Activated T-cell treated with anti-CD3 and anti-CD28 coated beads for 48 hours (primary cell): ENCODE measurements around the gene CD300A.

Experiments
- DNase-seq: peaks from one replicate; pipeline ENCODE4 v3.0.0-alpha.2; 2020; ENCODE audit warnings: low read depth

Gene CD300A

DNA sequence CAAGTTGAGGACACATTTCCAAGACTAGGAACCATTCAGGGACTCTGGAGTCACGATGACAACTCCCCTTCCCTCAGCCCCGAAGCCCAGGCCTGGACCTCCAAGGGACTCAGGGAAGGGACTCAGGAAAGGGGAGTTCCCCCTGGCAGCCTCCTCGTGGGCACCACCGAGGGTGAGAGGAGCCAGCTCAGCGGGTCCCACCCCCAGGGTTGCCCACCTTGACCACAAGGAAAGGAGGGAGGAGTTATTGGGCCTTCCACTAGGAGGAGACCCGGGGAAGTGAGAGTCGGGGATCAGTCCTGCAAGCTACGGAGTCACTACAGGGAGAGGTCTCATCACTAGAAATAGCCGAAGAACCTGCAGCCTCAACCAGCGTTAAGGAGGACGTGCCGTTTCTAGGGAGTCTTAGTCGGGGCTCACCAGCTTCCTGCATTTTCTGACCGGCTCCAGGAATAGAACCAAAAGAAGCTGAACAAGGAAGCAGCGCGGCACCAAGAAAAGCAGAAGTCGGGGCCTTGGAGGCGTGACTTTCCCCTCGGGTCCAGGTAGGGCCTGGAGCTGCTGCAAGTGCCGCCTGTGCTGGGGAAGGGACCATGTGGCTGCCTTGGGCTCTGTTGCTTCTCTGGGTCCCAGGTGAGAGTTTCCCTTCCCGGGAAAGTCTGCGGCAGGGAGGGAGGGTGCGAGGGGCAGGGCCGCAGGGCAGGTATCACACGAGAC, at the start of gene CD300A:
Gene CD300A, plus strand, starts transcription at position 524 of the 717 bp plus-strand sequence. Its CDS starts 70 bp downstream, at position 594.
- no peak for DNase-seq

DNA sequence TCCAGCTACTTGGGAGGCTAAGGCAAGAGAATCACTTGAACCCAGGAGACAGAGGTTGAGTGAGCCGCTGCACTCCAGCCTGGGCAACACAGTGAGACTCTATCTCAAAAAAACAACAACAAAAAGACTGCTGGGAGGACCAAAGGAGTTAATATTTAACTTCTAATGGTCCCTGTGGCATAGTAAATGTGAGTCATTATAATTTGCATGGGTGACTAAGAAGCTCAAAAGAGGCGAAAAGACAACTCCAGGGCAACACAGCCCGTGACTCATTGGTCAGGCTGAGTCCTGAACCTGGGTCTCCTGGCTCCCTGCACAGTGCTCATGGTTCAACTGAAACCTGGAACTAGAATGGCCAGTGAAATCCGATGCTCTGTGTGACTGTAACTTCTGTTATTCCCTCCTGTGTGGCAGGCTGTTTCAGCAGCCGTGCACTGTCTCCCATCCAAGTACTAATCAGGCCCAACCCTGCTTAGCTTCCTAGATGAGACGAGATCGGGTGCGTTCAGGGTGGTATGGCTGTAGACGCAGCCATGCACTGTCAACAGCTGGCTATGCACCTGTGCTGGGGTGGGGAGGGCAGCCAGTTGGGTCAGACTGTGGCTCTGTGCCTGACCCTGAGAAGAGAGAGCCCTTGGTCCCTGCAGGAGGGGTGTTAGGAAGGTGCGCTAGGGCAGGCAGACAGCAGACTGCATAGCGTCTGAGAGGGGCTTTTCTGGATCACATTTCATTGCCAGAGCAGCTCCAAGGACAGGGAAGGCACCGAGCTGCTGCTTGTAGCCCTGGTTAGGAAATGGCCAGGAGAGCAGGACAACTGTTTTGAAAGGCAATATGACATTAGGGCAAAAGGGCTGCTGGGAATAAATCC, 49.0 kb upstream of the CD300A start:
- DNase-seq, result no peak

DNA sequence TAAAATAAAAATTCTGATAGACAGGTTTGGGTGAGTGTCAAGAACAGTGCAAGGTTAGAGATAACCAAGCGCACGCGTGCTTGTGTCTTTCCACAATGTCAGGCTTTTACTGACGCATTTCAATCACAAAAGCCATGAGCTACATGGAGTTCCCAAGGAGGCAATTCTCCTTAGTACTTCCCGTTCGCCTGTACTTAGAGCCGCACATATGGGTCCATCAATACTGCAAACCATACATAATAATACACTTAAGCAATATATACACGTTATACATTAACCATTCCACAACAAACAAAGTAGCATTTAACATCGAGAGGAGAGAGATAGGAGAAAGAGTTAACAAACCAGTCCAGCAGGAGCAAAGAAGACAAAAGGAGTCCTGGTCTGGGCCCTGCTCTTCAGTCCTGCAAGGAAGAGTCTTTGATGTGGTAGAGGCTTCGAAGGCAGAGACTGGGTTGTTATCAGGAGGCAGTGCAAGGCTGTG, 46.5 kb upstream of the CD300A start:
- no peak for DNase-seq

DNA sequence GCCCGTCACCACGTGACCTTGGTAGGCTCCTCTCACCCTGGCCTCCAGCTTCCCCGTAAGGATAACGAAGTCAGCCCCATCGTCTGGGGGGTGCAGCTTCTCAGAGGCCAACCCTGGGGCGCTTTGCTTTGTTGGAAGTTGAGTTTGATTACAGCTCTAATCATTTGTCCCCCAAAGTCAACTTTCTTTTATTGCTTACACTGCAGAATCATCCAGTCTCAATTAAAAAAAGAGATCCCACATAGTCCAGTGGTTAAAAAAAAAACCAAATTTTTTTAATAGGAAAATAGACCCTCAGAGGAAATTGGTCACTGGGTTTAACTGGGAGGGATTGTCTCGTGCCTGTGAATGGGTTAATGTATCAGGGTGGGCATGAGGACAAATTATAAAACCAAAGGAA, 42.3 kb upstream of the CD300A start:
- no peak for DNase-seq

DNA sequence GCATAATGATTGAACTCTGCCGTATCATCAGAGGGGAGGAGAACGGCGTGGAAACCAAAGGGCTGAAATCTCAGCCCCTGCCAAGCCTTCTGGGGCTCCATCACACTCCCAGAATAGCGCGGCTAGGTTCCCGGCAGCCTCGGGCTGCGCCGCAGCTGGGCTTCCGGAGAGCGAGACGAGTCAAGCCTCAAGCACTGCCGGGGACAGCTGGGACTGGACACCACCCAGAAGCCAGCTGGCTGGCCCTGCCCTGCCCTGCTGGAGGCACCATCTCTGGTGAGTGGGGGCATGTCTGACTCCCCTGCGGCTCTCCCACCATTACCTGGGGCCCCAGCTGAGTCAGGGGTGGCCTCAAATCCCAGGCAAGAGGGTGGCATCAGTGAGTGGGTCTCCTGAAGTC, 41.8 kb upstream of the CD300A start:
- DNase-seq, result no peak

DNA sequence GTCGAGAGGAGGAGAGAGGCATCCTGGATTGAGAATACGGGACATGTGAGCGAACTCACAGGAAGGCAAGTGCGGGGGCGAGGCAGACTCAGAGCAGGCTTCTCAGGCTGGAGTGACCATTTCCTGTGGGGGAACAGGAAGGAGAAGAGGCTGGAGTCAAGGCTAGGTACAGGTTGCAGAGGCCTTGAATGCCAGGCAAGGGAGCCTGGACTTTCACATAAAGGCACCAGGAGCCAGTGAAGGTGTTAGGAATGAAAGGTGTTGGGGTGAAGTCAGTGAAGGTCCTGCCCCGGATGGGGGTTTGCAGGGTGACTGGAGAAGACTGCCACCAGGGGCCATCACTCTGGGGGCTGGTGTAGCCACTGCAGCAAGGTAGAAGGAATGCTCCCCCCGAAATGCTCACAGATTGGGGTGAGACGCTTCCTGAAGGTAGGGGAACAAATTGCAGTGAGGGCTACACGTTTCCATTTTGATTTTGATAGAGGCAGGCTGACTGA, 39.8 kb upstream of the CD300A start:
- DNase-seq, result no peak

DNA sequence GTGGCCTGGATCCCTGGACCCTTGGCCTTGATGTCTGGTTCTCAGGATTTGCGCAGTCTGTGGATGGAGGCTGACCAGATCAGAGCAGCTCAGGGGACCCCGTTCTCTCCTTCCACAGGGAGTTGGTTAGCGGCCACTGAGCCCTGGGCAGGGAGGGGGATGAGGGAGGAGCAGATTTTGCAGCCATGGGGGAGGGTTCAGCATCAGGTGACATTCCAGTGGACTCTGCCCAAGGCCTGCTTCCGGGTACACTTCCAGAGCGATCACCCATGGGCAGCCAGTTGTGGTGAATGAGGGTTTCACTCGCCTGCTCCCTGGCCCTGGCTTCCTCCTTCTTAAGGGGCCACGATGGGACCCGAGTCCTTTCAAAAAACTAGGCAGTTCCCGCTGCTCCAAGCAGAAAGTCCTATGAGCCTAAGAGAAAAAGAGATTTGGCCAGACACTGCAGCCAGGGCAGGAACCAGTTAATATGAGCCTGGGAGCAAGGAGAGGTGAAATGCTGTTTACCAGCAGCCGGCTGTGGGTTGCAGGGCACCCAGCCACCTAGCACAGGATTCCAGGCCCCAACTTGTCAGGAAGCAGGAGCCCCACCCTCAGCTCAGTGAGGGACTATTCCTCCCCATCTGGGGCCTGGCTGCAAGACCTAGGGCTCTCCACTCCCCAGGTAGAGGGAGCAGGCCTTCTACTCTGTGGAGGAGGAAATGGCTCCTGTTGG, 39.2 kb upstream of the CD300A start:
- no peak for DNase-seq

DNA sequence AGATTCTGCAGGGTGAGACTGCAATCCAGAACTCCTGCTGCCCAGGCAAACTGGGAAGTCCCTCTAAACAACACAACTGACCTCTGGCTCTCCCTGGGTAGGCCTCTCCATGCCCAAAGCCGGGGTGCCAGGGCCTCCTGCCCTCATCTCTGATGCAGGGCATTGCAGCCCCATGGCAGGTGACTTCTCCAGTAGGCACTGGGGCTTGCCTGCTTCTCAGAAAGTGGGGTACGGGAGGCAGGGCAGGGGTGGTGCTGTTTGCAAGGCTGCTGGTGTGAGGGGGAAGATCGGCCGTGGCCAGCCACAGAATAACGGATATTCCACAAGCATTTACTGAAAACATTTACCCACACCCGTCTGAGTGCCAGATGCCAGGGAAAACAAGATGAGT, 38.7 kb upstream of the CD300A start:
- no peak for DNase-seq

DNA sequence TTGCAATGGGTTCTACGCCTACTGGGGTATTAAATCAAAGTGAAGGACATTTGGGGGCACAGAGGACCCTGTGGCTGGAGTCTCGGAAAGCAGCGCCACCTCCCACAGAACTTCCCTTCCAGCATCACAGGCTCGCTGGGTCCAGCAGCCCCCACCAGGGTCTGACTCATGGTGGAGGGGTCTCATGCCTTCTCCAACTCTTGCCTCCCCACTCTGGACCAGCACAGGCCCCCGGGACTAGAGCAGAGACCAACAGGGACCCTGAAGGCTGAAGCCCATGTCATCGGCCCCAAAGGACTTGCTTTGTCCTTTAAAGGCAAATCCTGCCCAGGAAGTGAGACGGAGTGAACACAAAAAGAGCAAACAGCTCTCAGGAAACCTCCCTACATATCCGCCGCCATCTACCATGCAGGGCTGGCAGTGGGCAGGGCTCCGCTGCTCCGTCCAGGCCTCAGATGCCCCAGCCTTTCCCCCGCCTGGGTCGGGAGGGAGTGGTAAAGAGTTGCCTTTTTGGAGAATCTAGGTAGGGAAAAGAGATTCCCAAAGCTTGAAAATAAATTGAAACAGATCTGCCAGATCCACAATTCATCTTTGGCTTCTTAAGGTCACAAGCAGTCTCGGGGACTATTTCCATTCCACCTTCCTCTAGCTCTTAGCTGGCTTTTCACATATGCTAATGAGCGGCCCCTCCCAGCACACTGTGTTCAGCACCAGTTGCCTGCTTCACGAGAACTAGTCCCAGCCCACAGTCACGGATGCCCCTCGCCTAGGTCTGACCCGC, 36.6 kb upstream of the CD300A start:
- no peak for DNase-seq

DNA sequence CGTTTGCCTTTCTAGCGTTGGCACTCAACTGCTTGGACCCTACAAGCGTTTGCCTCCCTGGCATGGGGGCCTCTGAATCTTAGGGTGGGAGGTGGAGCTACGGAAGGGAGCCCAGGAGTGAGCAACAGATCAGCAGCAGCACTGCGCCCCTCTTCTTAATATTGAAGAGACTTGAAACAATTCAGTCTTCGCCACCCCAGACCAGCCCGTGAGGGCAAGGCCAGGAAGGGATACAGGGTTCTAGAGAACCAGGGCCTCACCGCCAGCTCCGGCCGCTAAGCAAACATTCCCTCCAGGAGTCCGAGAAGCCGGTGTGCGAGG, 36.1 kb upstream of the CD300A start:
- DNase-seq, result no peak

DNA sequence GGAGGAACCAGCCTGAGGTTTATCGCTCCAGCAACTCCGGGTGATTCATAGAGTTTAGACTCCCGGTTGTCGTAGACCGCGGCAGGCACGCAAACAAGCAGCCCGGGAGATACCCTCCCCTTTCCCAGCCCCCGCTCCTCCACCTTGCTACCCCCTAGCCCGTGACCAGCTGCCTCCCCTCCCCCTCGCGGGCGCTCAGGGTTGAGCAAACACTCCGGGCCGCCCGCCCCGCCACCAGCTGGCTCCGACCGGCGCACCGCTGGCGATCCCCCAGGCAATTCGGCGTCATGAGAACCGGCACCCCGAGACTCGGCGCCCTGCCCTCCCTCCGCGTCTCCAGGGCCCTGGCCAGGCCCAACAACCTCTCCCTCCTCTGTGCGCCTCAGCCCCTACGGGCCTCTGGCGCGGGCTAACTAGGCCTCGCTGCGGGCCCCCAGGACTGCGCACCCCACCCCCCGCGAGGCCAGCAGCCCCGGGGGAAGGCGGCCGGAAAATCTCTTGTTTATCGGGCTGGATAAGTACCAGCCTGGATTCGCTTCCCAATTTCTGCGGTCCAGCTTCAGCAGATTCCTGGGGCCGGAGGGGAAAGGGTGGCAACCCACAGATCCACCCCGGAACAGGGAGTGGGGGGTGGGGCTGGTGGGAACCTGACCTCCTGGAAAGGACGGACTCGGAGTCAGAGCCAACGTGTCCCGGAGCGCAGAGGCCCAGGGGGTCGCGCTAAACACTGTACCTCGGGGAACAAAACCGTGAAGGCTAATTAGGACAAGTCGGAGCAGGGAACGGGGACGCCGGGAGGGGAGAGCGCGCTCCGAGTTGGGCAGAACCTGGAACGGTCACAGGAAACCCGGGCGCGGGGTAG, 35.5 kb upstream of the CD300A start:
- DNase-seq, result no peak

DNA sequence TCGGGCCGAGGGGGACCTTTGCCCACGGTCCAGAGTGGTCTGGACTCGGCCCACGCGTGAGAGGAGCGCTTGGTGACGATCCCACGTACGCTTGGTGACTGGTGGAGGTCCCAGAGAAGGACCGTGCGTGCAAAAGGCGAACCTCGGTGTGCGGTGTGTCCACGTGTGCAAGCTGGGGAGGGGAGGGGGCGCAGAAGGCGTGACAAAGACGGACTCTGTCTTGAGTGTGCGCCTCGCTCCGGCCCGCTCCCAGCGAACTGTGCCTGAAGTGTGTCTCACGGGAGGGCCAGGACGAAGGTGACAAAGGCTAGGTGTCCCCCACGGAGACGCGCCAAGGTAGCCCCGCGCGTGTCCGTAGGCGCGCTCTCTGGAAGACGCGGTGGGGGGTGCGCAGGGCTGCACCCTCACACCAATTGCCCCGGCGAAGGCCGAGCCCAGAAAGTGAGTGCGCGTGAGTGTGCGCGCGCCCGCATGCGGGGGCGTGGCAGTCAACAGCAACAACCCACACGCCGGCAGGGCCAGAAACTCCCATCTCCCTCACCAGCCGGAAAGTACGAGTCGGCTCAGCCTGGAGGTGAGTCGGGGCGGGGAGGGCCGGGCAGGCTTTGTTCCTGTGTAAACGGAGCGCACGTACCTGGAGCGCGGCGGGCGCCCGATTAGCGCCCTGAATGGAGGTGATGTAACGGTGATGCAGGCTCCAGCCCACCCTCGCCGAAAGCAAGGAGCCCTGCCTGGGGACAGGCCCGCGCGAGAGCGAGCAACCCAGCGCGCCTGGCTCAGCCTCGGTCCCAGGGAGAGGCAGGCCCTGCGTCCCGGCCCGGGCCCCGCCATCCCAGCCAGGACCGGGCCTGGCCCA, 34.6 kb upstream of the CD300A start, which contains the start of gene GPRC5C:
Gene GPRC5C, plus strand, starts transcription at position 521 of the 856 bp plus-strand sequence. CDS start 7,689 bp downstream, outside the sequence.
- peak; percentile 52 for DNase-seq

DNA sequence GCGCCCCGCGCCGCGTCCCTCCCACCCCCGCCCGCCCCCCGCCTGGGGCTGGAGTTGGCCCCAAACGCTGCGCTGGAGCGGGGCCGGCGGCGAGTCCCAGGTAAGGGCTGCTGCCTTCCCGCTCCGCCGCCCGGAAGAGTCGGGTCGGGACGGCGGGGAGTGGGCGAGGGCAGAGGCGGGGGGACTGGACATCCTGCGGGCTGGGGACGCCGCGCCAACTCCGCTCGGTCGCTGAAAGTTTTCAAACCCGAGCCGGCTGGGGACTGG, 34.1 kb upstream of the CD300A start:
- DNase-seq, result no peak

DNA sequence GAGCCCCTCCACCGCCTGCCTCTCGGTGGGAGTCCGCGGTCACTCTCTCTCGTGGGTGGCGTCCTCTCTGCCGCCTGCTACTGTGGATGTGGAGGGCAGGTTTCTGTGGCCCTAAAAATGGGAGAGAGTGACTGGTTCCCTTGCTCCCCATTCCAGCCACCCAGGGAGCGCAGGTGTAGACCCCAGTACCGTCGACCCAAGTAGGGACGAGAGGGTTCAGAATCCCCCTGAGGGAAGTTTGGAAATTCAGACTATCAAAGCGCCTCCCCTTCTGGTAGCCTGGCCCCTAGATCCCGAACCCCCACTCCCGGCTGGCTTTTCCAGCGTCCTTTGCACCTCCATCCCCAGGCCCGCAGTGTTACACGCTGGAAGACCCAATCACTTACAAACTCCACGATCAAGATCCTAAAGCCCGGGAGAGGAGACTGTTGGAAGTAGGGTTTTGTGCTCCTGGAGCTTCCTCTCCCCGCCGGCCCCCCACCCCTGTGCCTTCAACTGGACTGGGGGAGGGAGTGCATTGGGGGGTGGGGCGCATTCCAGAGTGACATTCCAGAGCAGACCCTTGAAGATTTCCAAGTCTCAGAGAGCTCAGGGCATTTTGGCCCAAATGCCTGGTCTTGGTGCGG, 33.6 kb upstream of the CD300A start:
- DNase-seq, result no peak

DNA sequence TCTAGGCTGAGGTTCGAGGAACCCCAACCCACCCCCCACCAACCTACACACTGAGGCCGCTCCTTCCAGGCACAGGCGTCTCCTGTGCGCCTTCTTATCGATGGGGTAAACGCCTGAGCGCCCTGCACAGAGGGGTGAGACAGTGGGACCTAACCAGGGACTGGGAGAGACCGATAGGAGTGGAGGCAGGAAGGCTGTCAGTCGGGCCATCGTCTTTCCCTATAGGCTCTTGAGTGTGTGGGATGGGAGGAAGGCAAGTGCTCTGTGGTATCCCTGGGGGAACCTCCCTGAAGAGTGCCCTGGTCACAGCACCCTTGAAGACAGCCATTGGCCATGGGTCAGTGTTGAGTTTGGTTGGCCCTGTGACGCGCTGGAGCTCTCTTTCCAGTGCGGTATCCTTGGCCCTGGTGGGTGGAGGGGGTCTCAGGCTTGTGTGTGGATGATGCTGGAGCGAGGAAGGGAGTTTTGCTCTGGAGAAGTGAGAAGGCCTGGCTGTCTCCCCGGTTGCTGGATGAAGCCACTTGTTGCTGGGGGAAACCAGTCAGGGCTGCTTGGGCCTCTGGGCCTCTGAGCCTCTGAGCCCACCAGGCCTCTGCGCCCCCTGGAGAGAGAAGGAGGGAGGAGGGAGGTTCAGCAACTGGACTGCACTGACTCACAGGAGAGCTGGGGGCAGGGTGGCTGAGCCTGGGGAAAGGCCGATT, 32.9 kb upstream of the CD300A start:
- no peak for DNase-seq

DNA sequence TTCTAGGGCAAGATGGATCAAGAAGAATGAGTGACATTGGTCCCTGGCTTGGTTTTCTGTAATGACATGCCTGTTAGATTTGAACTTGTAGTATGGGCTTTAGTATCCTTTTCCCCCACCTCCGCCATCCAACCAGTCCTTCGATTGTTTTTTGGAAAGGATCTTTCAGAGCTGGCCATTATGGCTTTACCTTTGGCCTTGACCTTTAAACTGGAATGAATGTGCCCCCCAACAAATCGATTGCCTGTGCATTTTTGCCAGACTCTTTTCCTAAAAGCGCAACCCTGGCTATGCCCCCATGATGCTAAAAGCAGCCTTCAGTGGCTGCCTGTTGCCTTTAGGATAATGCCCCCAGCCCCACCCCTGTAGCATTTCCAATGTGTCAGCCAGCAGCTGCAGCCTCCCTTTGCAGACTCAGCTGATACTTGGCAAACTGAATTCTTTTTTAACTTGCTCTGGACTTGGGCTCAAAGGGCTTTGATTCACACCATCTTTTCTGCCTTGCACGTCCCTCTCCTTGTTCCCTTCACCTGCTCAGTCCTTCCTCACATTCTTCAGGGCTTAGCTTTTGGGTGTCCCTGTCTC, 30.6 kb upstream of the CD300A start:
- no peak for DNase-seq

DNA sequence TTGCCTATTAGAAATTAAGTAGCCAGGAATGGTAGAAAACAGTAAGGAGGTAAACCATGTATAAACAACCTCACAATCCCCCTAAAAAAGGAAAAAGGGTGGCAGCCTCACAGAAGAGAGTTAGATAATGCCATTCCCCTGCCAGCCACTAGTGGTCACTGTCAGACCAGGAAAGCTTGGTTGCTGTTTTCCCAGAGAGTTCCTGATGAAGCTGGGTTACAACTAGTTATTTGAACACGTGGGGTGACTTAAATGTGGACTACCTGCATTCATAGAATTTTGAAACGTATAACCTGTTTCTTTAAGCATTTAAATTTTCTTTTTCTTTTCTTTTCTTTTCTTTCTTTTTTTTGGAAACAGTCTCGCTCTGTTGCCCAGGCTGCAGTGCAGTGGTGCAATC, 28.7 kb upstream of the CD300A start:
- DNase-seq, result no peak
